GM12878 (cell line): ENCODE data around the gene NT5M. TPM values are rescaled to one million over a fixed set of nuclear protein-coding genes. Genes with fewer than 3 reads are reported as not detected.

ENCODE experiments used
- ATAC-seq: fragments of 200-7000 bp; cut with Tn5 transposase; 3 replicates; pipeline ENCODE4 v1.9.1; 2020; ENCODE audit warnings: mild to moderate bottlenecking, moderate library complexity
- BruUV-seq: library from RNA; stranded (reverse); fragments of 400-500 nt; replicated peaks from 2 replicates; lab custom pipeline; 2021; lab: Mats Ljungman, UMichigan
- CTCF ChIA-PET: fragments of 300-600 bp; sonication (Branson Sonifier 250); formaldehyde crosslinking; extraction: SDS; loops from one replicate; lab custom pipeline; 2021; ENCODE audit warnings: inconsistent platforms; lab: Yijun Ruan, JAX
- POLR2A ChIA-PET: fragments of 350-600 bp; formaldehyde crosslinking; extraction: SDS; loops from one replicate; lab custom pipeline; 2021; ENCODE audit warnings: inconsistent platforms; lab: Charles Lee
- RAD21 ChIA-PET: fragments of 300-600 bp; sonication (Branson Sonifier 250); formaldehyde crosslinking; loops from one replicate; lab custom pipeline; 2023; ENCODE audit warnings: antibody characterized with exemption; ENCODE audit not compliant: unreplicated experiment; lab: Charles Lee
- SMC1A ChIA-PET: fragments of 300-600 bp; sonication (Branson Sonifier 250); formaldehyde crosslinking; loops from one replicate; lab custom pipeline; 2023; ENCODE audit not compliant: unreplicated experiment, uncharacterized antibody; lab: Charles Lee
- DNase-seq: peaks from one replicate; pipeline ENCODE4 v3.0.0-alpha.2; 2011; ENCODE audit warnings: low read depth, low spot score
- FAIRE-seq: peaks from 3 replicates; lab custom pipeline; 2011; peaks lifted over from hg19 to GRCh38; lab: Jason Lieb, UNC
- H2AFZ ChIP-seq: 2 replicates; pipeline ENCODE4 v1.6.0; 2011; ENCODE audit warnings: low read depth, low read length, control low read depth; ENCODE audit not compliant: control insufficient read depth
- H3K27ac ChIP-seq: 2 replicates; pipeline ENCODE4 v1.5.1; 2011; ENCODE audit warnings: control low read depth; ENCODE audit not compliant: control insufficient read depth, insufficient read depth
- H3K27me3 ChIP-seq, 2 experiments: replicated peaks in 1 of 2; 2 replicates each; pipeline versions ENCODE4 v1.6.0 to v1.6.1; 2011; ENCODE audit warnings: low read length in 1 of 2; ENCODE audit not compliant: control insufficient read depth in 2 of 2, insufficient read depth in 2 of 2
- H3K36me3 ChIP-seq, 2 experiments: 2 replicates each; pipeline ENCODE4 v1.5.1; 2011; ENCODE audit warnings: low read length in 1 of 2; ENCODE audit not compliant: control insufficient read depth in 2 of 2, insufficient read depth in 2 of 2
- H3K4me1 ChIP-seq: 2 replicates; pipeline ENCODE4 v1.6.1; 2011; ENCODE audit warnings: mild to moderate bottlenecking, low read length, moderate library complexity, mixed read lengths; ENCODE audit not compliant: control insufficient read depth, insufficient read depth
- H3K4me2 ChIP-seq: 2 replicates; pipeline ENCODE4 v1.6.0; 2011; ENCODE audit warnings: control low read depth; ENCODE audit not compliant: control insufficient read depth, insufficient read depth
- H3K4me3 ChIP-seq: fragments of 200-600 bp; sonication (generic); 2 replicates; pipeline ENCODE4 v1.5.1; 2016
- H3K79me2 ChIP-seq: 2 replicates; pipeline ENCODE4 v1.6.0; 2011; ENCODE audit warnings: low read length; ENCODE audit not compliant: control insufficient read depth, insufficient read depth
- H3K9ac ChIP-seq: 2 replicates; pipeline ENCODE4 v1.8.0; 2011; ENCODE audit warnings: low read length, control low read depth, mixed read lengths; ENCODE audit not compliant: control insufficient read depth, insufficient read depth
- H3K9me3 ChIP-seq: replicated peaks from 3 replicates; pipeline ENCODE4 v1.5.1; 2011; ENCODE audit warnings: mild to moderate bottlenecking, low read length; ENCODE audit not compliant: control insufficient read depth, insufficient read depth
- H4K20me1 ChIP-seq: 2 replicates; pipeline ENCODE4 v1.6.0; 2011; ENCODE audit not compliant: control insufficient read depth, insufficient read depth
- CBFB ChIP-seq: IDR thresholded peaks from 2 replicates; pipeline ENCODE4 v1.6.1; 2016; ENCODE audit warnings: antibody characterized with exemption, low read depth
- CBX5 ChIP-seq: sonication (generic); IDR thresholded peaks from 2 replicates; pipeline ENCODE4 v1.6.1; 2016; ENCODE audit warnings: low read depth, moderate library complexity, mild to moderate bottlenecking, inconsistent platforms
- CEBPB ChIP-seq, 2 experiments: fragments of 150-350 bp in 1 of 2; IDR thresholded peaks; 2 replicates each; pipeline ENCODE4 v1.6.1; 2012 to 2014; ENCODE audit warnings: low read depth in 2 of 2, low read length in 2 of 2, borderline replicate concordance in 1 of 2, inconsistent platforms in 1 of 2
- CTCF ChIP-seq, 3 experiments: IDR thresholded peaks in 2 of 3; conservative IDR thresholded peaks in 1 of 3; 2 replicates each; pipeline ENCODE4 v1.5.1; 2011; ENCODE audit warnings: low read depth in 3 of 3, low read length in 3 of 3, mild to moderate bottlenecking in 3 of 3, control low read depth in 2 of 3, moderate library complexity in 2 of 3, inconsistent platforms in 1 of 3, mixed read lengths in 1 of 3; ENCODE audit not compliant: control insufficient read depth in 2 of 3, insufficient read depth in 1 of 3; ENCODE audit errors: extremely low read depth in 1 of 3
- FOXK2 ChIP-seq: fragments of 450-650 bp; IDR thresholded peaks from 2 replicates; pipeline ENCODE4 v1.6.1; 2017; ENCODE audit warnings: mild to moderate bottlenecking, moderate library complexity
- HDGF ChIP-seq: fragments of 450-650 bp; IDR thresholded peaks from 2 replicates; pipeline ENCODE4 v1.6.1; 2016; ENCODE audit warnings: antibody characterized with exemption
- IKZF2 ChIP-seq, 2 experiments: fragments of 450-650 bp; IDR thresholded peaks; 2 replicates each; pipeline ENCODE4 v1.6.1; 2017; ENCODE audit warnings: mild to moderate bottlenecking in 2 of 2, moderate library complexity in 2 of 2
- KLF5 ChIP-seq: fragments of 450-650 bp; IDR thresholded peaks from 2 replicates; pipeline ENCODE4 v1.6.1; 2014; ENCODE audit warnings: mild to moderate bottlenecking; ENCODE audit not compliant: partially characterized antibody
- NKRF ChIP-seq: fragments of 450-650 bp; conservative IDR thresholded peaks from 2 replicates; pipeline ENCODE4 v1.6.1; 2017; ENCODE audit warnings: mild to moderate bottlenecking, moderate library complexity
- POLR2A ChIP-seq: IDR thresholded peaks from 2 replicates; pipeline ENCODE4 v1.6.1; 2011; ENCODE audit warnings: low read depth, mild to moderate bottlenecking, low read length
- RCOR1 ChIP-seq: conservative IDR thresholded peaks from 2 replicates; pipeline ENCODE4 v1.6.1; 2012; ENCODE audit warnings: low read depth, low read length, improper control_type of control experiment
- ZBTB40 ChIP-seq: fragments of 450-650 bp; IDR thresholded peaks from 2 replicates; pipeline ENCODE4 v1.6.1; 2016; ENCODE audit warnings: mild to moderate bottlenecking, moderate library complexity, borderline replicate concordance
- ZNF217 ChIP-seq: fragments of 450-650 bp; IDR thresholded peaks from 2 replicates; pipeline ENCODE4 v1.6.1; 2017; ENCODE audit warnings: antibody characterized with exemption, mild to moderate bottlenecking
- ZNF687 ChIP-seq: fragments of 450-650 bp; IDR thresholded peaks from 2 replicates; pipeline ENCODE4 v1.6.1; 2017; ENCODE audit warnings: mild to moderate bottlenecking, moderate library complexity
- WGBS: methylation state at CpG from one replicate; pipeline ENCODE4 v1.1.6; 2016; ENCODE audit warnings: low lambda C conversion rate; ENCODE audit not compliant: insufficient replicate concordance, insufficient coverage; ENCODE audit errors: missing lambda C conversion rate; 5-methylcytosine and 5-hydroxymethylcytosine counted together
- in situ Hi-C: fragments of 300-500 bp; cut with MboI; formaldehyde crosslinking; loops from 9 replicates; pipeline ENCODE4 v1.14.3; 2018; ENCODE audit warnings: mixed read lengths
- intact Hi-C: fragments of 100-400 bp; cut with micrococcal nuclease; formaldehyde crosslinking; loops from one replicate; pipeline ENCODE4 v1.14.2; 2022; ENCODE audit not compliant: unreplicated experiment
- polyA plus RNA-seq, 11 experiments: library from polyadenylated mRNA; depleted of rRNA in 4 of 11; unstranded in 6 of 11; stranded (reverse) in 5 of 11; fragments of >200 nt; fragmentation: Nextera tagmentation in 4 of 11; fragmentation: Illumina TruSeq in 1 of 11; extraction: Ambion mirVana in 4 of 11; extraction: Trizol in 1 of 11; gene quantifications; 1 replicate in 1 of 11; 2 replicates in 10 of 11; pipeline versions ENCODE4 v1.2.1 to v1.2.3, GENCODE V29; 2011 to 2016; ENCODE audit warnings: inconsistent platforms in 2 of 11, missing spikeins in 2 of 11, low read depth in 1 of 11
- total RNA-seq, 4 experiments: library from RNA; depleted of rRNA in 3 of 4; stranded (reverse); fragments of >200 nt in 3 of 4; fragmentation: Illumina TruSeq in 1 of 4; extraction: Trizol in 1 of 4; gene quantifications; 2 replicates each; pipeline versions ENCODE4 v1.2.1 to v1.2.3, GENCODE V29; 2013 to 2021

NT5M gene
- total and polyA plus RNA-seq, 10 of the 15 experiments (the other 5 are each of a cell fraction or from before 2014, with no cell fraction given): 0.18 to 14.1 (median 2.9) TPM

GRCh38 chr17:17320911-17321220 lies 17.7 kb downstream of the NT5M start:
- Histone ChIP-seq H3K9me3 (no peaks in the 10 kb centered on the region), H3K9ac (no peak overlapping the region), H2AFZ (no peak overlapping the region), H3K36me3 (no peaks in the 10 kb centered on the region), H3K4me3 (no peak overlapping the region), H3K4me1 (no peaks in the 10 kb centered on the region), H3K79me2 (no peaks in the 10 kb centered on the region), H4K20me1 (no peaks in the 10 kb centered on the region), H3K4me2 (no peak overlapping the region), H3K27ac (no peak overlapping the region), H3K27me3 (no peaks in the 10 kb centered on the region)
- FAIRE-seq: no peak
- SMC1A ChIA-PET: no interaction called here
- ATAC-seq: no peak
- no TSS peak for BruUV-seq
- POLR2A ChIA-PET: no interaction called here
- no peak for DNase-seq
- RAD21 ChIA-PET: no interaction called here
- intact Hi-C loops (no loop called here), in situ Hi-C loops (no loop called here)
- WGBS: 87% methylated on average over 10 of the region's 10 CpGs
- CTCF ChIA-PET: no interaction called here
- TF ChIP-seq CTCF (IDR thresholded peaks at IDR 0.05 in 2 of 3, conservative IDR thresholded peaks at IDR 0.05 in 1 of 3; ENCODE audit: control insufficient read depth in 2 of 3, extremely low read depth in 1 of 3, insufficient read depth in 1 of 3, low read depth in 3 of 3, low read length in 3 of 3) (no peak), HDGF (no peak), CBFB (no peak), CEBPB (IDR thresholded peaks at IDR 0.05; ENCODE audit: borderline replicate concordance in 1 of 2, low read depth in 2 of 2, low read length in 2 of 2) (no peak), RCOR1 (no peak), ZBTB40 (no peak), ZNF217 (no peak), POLR2A (no peak), NKRF (no peak), IKZF2 (IDR thresholded peaks at IDR 0.05) (no peak), FOXK2 (no peak), ZNF687 (no peak), CBX5 (no peak), KLF5 (no peak)
